ENCODE results near the gene TP63.

DNA sequence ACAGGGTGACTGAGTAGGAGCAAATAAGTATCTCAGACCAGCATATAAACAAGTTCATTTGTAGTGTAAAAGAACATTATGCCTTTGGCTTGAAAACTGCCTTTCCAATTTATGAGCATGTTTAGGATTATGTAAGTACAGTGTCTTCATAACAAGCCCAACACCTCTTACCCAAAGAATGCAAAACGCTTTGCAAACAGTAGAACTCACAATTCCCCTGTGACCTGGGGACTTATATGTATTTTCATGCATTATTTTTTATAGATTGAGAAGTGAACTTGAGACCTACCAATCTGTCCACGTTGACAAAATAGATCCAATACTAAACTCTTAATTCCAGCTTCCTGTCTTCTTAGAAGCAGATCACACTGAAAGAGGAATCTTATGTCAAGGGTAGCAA is 202.1 kb downstream of the TP63 start:
- TF ChIP-seq, protein P1, sequence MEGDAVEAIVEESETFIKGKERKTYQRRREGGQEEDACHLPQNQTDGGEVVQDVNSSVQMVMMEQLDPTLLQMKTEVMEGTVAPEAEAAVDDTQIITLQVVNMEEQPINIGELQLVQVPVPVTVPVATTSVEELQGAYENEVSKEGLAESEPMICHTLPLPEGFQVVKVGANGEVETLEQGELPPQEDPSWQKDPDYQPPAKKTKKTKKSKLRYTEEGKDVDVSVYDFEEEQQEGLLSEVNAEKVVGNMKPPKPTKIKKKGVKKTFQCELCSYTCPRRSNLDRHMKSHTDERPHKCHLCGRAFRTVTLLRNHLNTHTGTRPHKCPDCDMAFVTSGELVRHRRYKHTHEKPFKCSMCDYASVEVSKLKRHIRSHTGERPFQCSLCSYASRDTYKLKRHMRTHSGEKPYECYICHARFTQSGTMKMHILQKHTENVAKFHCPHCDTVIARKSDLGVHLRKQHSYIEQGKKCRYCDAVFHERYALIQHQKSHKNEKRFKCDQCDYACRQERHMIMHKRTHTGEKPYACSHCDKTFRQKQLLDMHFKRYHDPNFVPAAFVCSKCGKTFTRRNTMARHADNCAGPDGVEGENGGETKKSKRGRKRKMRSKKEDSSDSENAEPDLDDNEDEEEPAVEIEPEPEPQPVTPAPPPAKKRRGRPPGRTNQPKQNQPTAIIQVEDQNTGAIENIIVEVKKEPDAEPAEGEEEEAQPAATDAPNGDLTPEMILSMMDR (IDR thresholded peaks at IDR 0.05): no peak
- TF ChIP-seq ZFX (IDR thresholded peaks at IDR 0.05; ENCODE audit: borderline replicate concordance): no peak
